CD8-positive, alpha-beta memory T cell (primary cell): ENCODE results near the gene BAG5. TPM values are rescaled to one million over a fixed set of nuclear protein-coding genes. Genes with fewer than 3 reads are reported as not detected.

Source experiments
- CTCF ChIA-PET: fragments of 350-600 bp; sonication (Branson Sonifier 250); formaldehyde crosslinking; loops from one replicate; lab custom pipeline; 2021; ENCODE audit warnings: antibody characterized with exemption; lab: Charles Lee
- POLR2A ChIA-PET: fragments of 350-600 bp; sonication (Branson Sonifier 250); formaldehyde crosslinking; loops from one replicate; lab custom pipeline; 2021; ENCODE audit warnings: antibody characterized with exemption; lab: Charles Lee
- DNase-seq, 5 donors: peaks; one replicate each; pipeline versions ENCODE4 v3.0.0 to v3.0.0-alpha.2; 2020 to 2022; ENCODE audit warnings: mixed read lengths in 1 of 5
- H3K27ac ChIP-seq: one replicate; pipeline ENCODE4 v1.7.0; 2013; ENCODE audit warnings: low read depth, mild to moderate bottlenecking, low read length, moderate library complexity
- H3K27me3 ChIP-seq: 2 replicates; pipeline ENCODE4 v1.7.0; 2013; ENCODE audit warnings: low read length, mild to moderate bottlenecking; ENCODE audit not compliant: insufficient read depth, poor library complexity, severe bottlenecking
- H3K36me3 ChIP-seq: 2 replicates; pipeline ENCODE4 v1.7.0; 2013; ENCODE audit warnings: mild to moderate bottlenecking, low read length, moderate library complexity; ENCODE audit not compliant: insufficient read depth
- H3K4me1 ChIP-seq: 2 replicates; pipeline ENCODE4 v1.7.0; 2013; ENCODE audit warnings: mild to moderate bottlenecking, low read length, moderate library complexity; ENCODE audit not compliant: insufficient read depth
- H3K4me3 ChIP-seq: 2 replicates; pipeline ENCODE4 v1.7.0; 2013; ENCODE audit warnings: mild to moderate bottlenecking, low read length
- H3K9me3 ChIP-seq: 2 replicates; pipeline ENCODE4 v1.7.0; 2013; ENCODE audit warnings: mild to moderate bottlenecking, low read length
- H3K27ac Mint-ChIP-seq, 8 donors: one replicate each; pipeline ENCODE4 v1.8.0; 2020 to 2021; ENCODE audit warnings: mixed read lengths in 8 of 8, mild to moderate bottlenecking in 6 of 8, inconsistent platforms in 3 of 8, moderate library complexity in 3 of 8
- H3K27me3 Mint-ChIP-seq, 2 donors: one replicate each; pipeline ENCODE4 v1.8.0; 2020 to 2021; ENCODE audit warnings: mixed read lengths in 2 of 2, mild to moderate bottlenecking in 1 of 2, moderate library complexity in 1 of 2
- H3K36me3 Mint-ChIP-seq, 3 donors: one replicate each; pipeline ENCODE4 v1.8.0; 2020 to 2021; ENCODE audit warnings: mixed read lengths in 3 of 3, inconsistent platforms in 1 of 3, mild to moderate bottlenecking in 1 of 3
- H3K4me1 Mint-ChIP-seq, 3 donors: one replicate each; pipeline ENCODE4 v1.8.0; 2020 to 2021; ENCODE audit warnings: mixed read lengths in 3 of 3, inconsistent platforms in 1 of 3, mild to moderate bottlenecking in 1 of 3
- H3K4me3 Mint-ChIP-seq, 7 donors: one replicate each; pipeline ENCODE4 v1.8.0; 2020 to 2021; ENCODE audit warnings: mixed read lengths in 7 of 7, mild to moderate bottlenecking in 6 of 7, moderate library complexity in 4 of 7, inconsistent platforms in 2 of 7
- H3K9me3 Mint-ChIP-seq, 5 donors: one replicate each; pipeline ENCODE4 v1.8.0; 2020 to 2022; ENCODE audit warnings: mixed read lengths in 5 of 5, mild to moderate bottlenecking in 3 of 5, moderate library complexity in 2 of 5, inconsistent platforms in 1 of 5
- polyA plus RNA-seq: library from polyadenylated mRNA; unstranded; fragments of 300-500 nt; fragmentation: Illumina TruSeq; gene quantifications from one replicate; pipeline ENCODE4 v1.2.3, GENCODE V29; 2021
- total RNA-seq, 2 experiments: library from RNA; stranded (reverse); gene quantifications; one replicate each; pipeline ENCODE4 v1.2.3, GENCODE V29; 2021

The BAG5 gene
- total and polyA plus RNA-seq, 3 experiments from 2014 or later, result 35.9 to 40.7 (median 38.1) TPM

- peaks cover 4 to 9% of the 10 kb centered on the region in 2 donors for H3K27me3 Mint-ChIP-seq
- POLR2A ChIA-PET, result interaction anchor here (1.7 kb wide), 1 partner anchor 10 kb away, joined by 5 read pairs; no protein-coding TSS in a partner anchor
- Histone ChIP-seq H3K27me3 (no peaks in the 10 kb centered on the region), H3K36me3 (no peaks in the 10 kb centered on the region), H3K27ac (no peak overlapping the region), H3K4me1 (peaks cover 13% of the 10 kb centered on the region), H3K4me3 (no peak overlapping the region), H3K9me3 (no peaks in the 10 kb centered on the region)
- no peak overlapping the region for H3K27ac Mint-ChIP-seq
- H3K4me1 Mint-ChIP-seq, result peaks cover 0 to 12% (median 5%) of the 10 kb centered on the region in 3 donors
- CTCF ChIA-PET, result interaction anchor here (1.0 to 5.5 kb wide), 3 partner anchors 8 to 26 kb away, joined by 3 to 61 read pairs (median 4); no protein-coding TSS in a partner anchor
- H3K9me3 Mint-ChIP-seq, result no peaks in the 10 kb centered on the region
- H3K4me3 Mint-ChIP-seq, result peak overlapping the region in 4 of 7 donors; percentile 41 to 59 (median 52)
- DNase-seq, result peak in 1 of 5 donors; percentile 54
- no peaks in the 10 kb centered on the region for H3K36me3 Mint-ChIP-seq
Measured at GRCh38 chr14:103521438-103521950, 41.0 kb downstream of the BAG5 start.

- ChIA-PET CTCF (interaction anchor here (1.0 to 5.5 kb wide), 3 partner anchors 9 to 27 kb away, joined by 3 to 61 read pairs (median 4); no protein-coding TSS in a partner anchor), POLR2A (interaction anchor here (0.7 to 1.7 kb wide), 2 partner anchors 11 to 36 kb away, joined by 3 to 5 read pairs; no protein-coding TSS in a partner anchor)
- H3K36me3 Mint-ChIP-seq, result no peaks in the 10 kb centered on the region
- peak overlapping the region; percentile 48 to 66 (median 57) for H3K4me3 Mint-ChIP-seq
- Histone ChIP-seq H3K27ac (no peak overlapping the region), H3K9me3 (no peaks in the 10 kb centered on the region), H3K36me3 (no peaks in the 10 kb centered on the region), H3K27me3 (no peaks in the 10 kb centered on the region), H3K4me1 (peaks cover 13% of the 10 kb centered on the region), H3K4me3 (peak overlapping the region; percentile 28)
- peak; percentile 57 to 77 (median 65) for DNase-seq
- no peaks in the 10 kb centered on the region for H3K9me3 Mint-ChIP-seq
- peaks cover 0 to 12% (median 5%) of the 10 kb centered on the region in 3 donors for H3K4me1 Mint-ChIP-seq
- H3K27me3 Mint-ChIP-seq, result peaks cover 4 to 9% of the 10 kb centered on the region in 2 donors
- peak overlapping the region in 1 of 8 donors; percentile 38 for H3K27ac Mint-ChIP-seq
Measured at GRCh38 chr14:103520657-103521437, 41.6 kb downstream of the BAG5 start.

GRCh38 chr14:103520269-103520656, 42.2 kb downstream of the BAG5 start:
- peak overlapping the region; percentile 54 to 79 (median 70) for H3K4me3 Mint-ChIP-seq

GRCh38 chr14:103519837-103520212, 42.6 kb downstream of the BAG5 start:
- no peak overlapping the region for H3K27ac ChIP-seq
- H3K27me3 Mint-ChIP-seq, result peaks cover 4 to 9% of the 10 kb centered on the region in 2 donors
- DNase-seq, result peak in 1 of 5 donors; percentile 46
- no peaks in the 10 kb centered on the region for H3K36me3 Mint-ChIP-seq
- POLR2A ChIA-PET, result no interaction called here
- no peaks in the 10 kb centered on the region for H3K9me3 ChIP-seq
- CTCF ChIA-PET, result interaction anchor here (1.8 to 5.5 kb wide), 5 partner anchors 8 to 28 kb away, joined by 7 to 61 read pairs (median 10); partner anchors contain the start of gene TRMT61A
- H3K4me3 ChIP-seq, result no peak overlapping the region
- no peaks in the 10 kb centered on the region for H3K27me3 ChIP-seq
- H3K9me3 Mint-ChIP-seq, result no peaks in the 10 kb centered on the region
- H3K36me3 ChIP-seq, result no peaks in the 10 kb centered on the region
- H3K4me1 ChIP-seq, result peaks cover 13% of the 10 kb centered on the region
- H3K27ac Mint-ChIP-seq, result peak overlapping the region in 3 of 8 donors; percentile 66 to 74 (median 71)
- peaks cover 0 to 12% (median 5%) of the 10 kb centered on the region in 3 donors for H3K4me1 Mint-ChIP-seq
- peak overlapping the region; percentile 54 to 79 (median 70) for H3K4me3 Mint-ChIP-seq

More at GRCh38 chr14:103520269-103520656, 42.2 kb downstream of the BAG5 start:
- DNase-seq, result peak in 1 of 5 donors; percentile 45
- H3K4me1 Mint-ChIP-seq, result peaks cover 0 to 12% (median 5%) of the 10 kb centered on the region in 3 donors
- Histone ChIP-seq H3K4me3 (peak overlapping the region; percentile 28), H3K4me1 (peaks cover 13% of the 10 kb centered on the region), H3K27me3 (no peaks in the 10 kb centered on the region), H3K9me3 (no peaks in the 10 kb centered on the region), H3K27ac (no peak overlapping the region), H3K36me3 (no peaks in the 10 kb centered on the region)
- CTCF ChIA-PET, result interaction anchor here (3.7 to 5.5 kb wide), 2 partner anchors 8 to 28 kb away, joined by 22 to 61 read pairs; partner anchors contain the start of gene TRMT61A
- H3K9me3 Mint-ChIP-seq, result no peaks in the 10 kb centered on the region
- POLR2A ChIA-PET, result interaction anchor here (0.7 kb wide), 1 partner anchor 37 kb away, joined by 3 read pairs; no protein-coding TSS in a partner anchor
- H3K27ac Mint-ChIP-seq, result peak overlapping the region in 2 of 8 donors; percentile 66 to 71
- no peaks in the 10 kb centered on the region for H3K36me3 Mint-ChIP-seq
- peaks cover 4 to 9% of the 10 kb centered on the region in 2 donors for H3K27me3 Mint-ChIP-seq

GRCh38 chr14:103519043-103519836, 43.2 kb downstream of the BAG5 start:
- H3K4me3 Mint-ChIP-seq, result peak overlapping the region in 6 of 7 donors; percentile 34 to 88 (median 60)
- H3K9me3 ChIP-seq, result no peaks in the 10 kb centered on the region
- CTCF ChIA-PET, result interaction anchor here (0.6 to 5.5 kb wide), 13 partner anchors 9 to 118 kb away, joined by 3 to 61 read pairs (median 5); partner anchors contain the start of gene TRMT61A
- peak overlapping the region; percentile 6 for H3K27ac ChIP-seq
- H3K4me1 Mint-ChIP-seq, result peaks cover 0 to 16% (median 8%) of the 10 kb centered on the region in 3 donors
- DNase-seq, result peak in 1 of 5 donors; percentile 46
- no peaks in the 10 kb centered on the region for H3K27me3 ChIP-seq
- no peaks in the 10 kb centered on the region for H3K36me3 Mint-ChIP-seq
- peaks cover 4 to 9% of the 10 kb centered on the region in 2 donors for H3K27me3 Mint-ChIP-seq
- peaks cover 13% of the 10 kb centered on the region for H3K4me1 ChIP-seq
- H3K36me3 ChIP-seq, result no peaks in the 10 kb centered on the region
- POLR2A ChIA-PET, result interaction anchor here (0.6 to 0.7 kb wide), 2 partner anchors 20 to 336 kb away, joined by 3 read pairs; no protein-coding TSS in a partner anchor
- H3K4me3 ChIP-seq, result no peak overlapping the region
- H3K27ac Mint-ChIP-seq, result peak overlapping the region in 4 of 8 donors; percentile 52 to 74 (median 66)
- no peaks in the 10 kb centered on the region for H3K9me3 Mint-ChIP-seq

GRCh38 chr14:103518422-103519042, 43.9 kb downstream of the BAG5 start:
- Histone ChIP-seq H3K4me3 (no peak overlapping the region), H3K27me3 (no peaks in the 10 kb centered on the region), H3K27ac (peak overlapping the region; percentile 6), H3K9me3 (no peaks in the 10 kb centered on the region), H3K36me3 (no peaks in the 10 kb centered on the region), H3K4me1 (peaks cover 13% of the 10 kb centered on the region)
- peak overlapping the region in 1 of 7 donors; percentile 88 for H3K4me3 Mint-ChIP-seq
- H3K27me3 Mint-ChIP-seq, result peaks cover 1 to 7% of the 10 kb centered on the region in 2 donors
- POLR2A ChIA-PET, result interaction anchor here (0.6 to 0.7 kb wide), 2 partner anchors 21 to 335 kb away, joined by 3 read pairs; no protein-coding TSS in a partner anchor
- peak; percentile 46 to 70 (median 52) for DNase-seq
- CTCF ChIA-PET, result interaction anchor here (0.6 to 5.5 kb wide), 13 partner anchors 9 to 117 kb away, joined by 3 to 61 read pairs (median 5); partner anchors contain the start of gene TRMT61A
- H3K36me3 Mint-ChIP-seq, result no peaks in the 10 kb centered on the region
- H3K4me1 Mint-ChIP-seq, result peaks cover 0 to 16% (median 8%) of the 10 kb centered on the region in 3 donors
- no peak overlapping the region for H3K27ac Mint-ChIP-seq
- no peaks in the 10 kb centered on the region for H3K9me3 Mint-ChIP-seq
